Esophagus mucosa (tissue), 1 donor: ENCODE data around the gene CDC42BPB. TPM values are rescaled to one million over a fixed set of nuclear protein-coding genes. Genes with fewer than 3 reads are reported as not detected.
"Not testable (repeated sequence)": the region's sequence is repeated elsewhere in the genome, so short reads cannot be mapped to it uniquely, and the experiment has no call there.

Experiments used
- ATAC-seq: fragments of 200-7000 bp; cut with Tn5 transposase; one replicate; pipeline ENCODE4 v1.9.1; 2020
- total RNA-seq: library from RNA; stranded (reverse); gene quantifications from one replicate; pipeline ENCODE4 v1.2.4, GENCODE V29; 2023
- donor health status: DM: yes; HTN: yes; CAD: no.

CDC42BPB gene
- total RNA-seq, 1 donor from 2014 or later: 48.5 TPM

DNA sequence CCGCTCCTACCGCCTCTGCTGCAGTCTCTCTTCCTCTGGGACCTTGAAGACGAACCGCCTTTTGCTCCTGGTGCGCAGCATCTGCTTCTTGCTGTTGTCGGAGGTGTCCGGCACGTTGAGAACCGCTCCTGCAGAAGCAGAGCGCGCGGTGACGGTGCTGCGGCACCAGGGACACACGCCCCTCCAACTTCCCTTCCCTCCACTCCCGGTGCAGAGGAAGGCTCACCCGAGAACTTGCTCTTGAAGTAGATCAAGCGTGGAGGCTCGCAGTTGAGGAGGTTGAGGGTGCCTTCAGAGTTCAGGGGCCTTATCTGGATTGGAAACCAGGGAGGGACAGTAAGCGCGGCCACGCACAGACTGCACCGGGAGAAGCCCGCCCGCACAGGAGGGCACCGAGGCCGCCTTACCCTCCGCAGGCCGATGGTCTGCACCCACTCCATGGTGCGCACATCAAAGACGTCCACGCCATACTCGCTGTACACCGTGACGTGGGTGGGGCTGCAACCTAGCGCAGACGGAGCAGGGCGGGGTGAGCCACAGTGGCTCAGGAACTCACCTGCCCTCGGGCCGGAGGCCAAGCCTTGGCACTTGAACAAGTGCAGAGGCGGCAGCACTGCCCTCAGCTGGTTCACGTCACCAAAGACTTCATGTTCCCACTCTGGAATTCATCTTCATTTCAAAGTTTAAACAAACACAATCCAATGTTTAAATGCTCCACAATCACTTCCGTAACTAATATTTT lies 117.4 kb downstream of the CDC42BPB start:
- peak; percentile 80 for ATAC-seq

DNA sequence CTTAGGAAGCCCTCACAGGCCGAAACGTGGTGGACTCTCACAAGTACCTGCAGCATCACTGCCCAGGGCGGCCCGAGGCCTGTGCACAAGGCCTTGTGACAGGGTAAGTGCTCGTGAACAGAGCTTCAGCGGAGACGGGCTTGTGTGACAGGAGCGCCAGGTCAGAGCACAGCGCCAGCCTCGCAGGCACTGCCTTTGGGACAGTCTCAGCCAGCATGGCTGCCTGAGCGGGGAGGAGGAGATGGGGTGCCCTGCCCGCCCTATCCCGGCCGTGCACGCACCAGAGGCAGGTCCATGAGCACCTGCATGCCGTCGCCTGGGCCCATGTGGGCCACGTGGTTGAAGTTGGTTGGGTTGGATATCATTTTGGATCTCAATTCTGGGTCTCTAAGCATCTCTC lies 118.0 kb downstream of the CDC42BPB start:
- ATAC-seq: no peak

DNA sequence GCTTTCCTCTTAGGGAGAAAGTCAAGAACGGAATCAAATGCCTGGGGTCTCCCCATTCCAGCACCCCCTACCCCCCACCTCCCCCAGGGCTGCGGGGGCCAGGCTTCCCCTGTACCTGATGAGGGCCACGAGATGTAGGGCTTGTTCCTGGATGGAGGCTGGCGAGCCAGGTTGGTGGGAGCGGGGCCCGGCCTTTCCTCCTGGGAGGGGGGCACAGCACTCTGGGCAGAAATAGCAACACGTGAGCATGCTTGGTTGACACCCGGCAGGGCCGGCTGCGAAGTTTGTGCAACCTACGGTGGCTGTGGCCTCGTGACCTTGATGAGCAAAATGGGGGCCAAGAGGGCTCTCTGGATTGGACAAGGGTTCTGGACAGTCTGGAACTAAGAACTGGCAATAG lies 119.2 kb downstream of the CDC42BPB start:
- ATAC-seq: no peak

DNA sequence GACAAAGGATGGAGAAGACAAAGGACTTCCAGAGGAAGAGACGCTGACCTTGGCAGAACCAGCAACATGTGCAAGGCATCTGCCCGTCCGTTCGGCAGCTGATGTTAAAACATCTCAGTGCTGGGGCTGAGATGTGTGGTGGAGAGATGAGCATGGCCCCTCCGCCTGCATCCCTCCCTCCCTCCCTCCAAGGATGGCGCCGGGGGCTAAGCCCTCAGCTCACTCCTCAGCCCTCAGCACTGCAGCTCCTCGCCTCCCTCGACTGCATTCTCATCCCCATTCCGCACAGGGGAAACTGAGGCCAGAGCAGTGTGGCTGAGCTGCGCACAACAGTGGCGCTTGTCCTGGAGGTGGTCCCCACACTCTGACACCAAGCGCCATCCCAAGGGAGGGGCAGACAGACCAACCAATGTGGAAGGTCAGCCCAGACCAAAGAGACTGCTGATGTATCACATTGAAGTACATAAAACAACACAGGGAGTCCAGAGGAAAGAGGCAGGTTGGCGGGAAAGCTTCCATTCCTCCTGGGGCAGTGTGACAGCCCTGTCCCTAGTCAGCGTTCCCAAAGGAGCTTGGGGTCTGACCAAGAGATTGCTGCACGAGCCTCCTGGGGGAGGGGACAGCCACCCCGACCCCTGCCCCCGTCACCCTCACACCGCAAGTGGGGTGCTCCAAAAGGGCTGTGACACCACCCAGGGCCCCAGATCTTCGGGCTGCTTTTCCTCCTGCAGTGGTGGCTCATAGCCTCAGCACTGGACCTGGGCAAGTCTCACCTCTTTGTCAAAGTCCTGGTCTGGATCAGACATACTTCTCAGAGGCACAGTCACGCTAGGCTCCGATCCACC lies 119.8 kb downstream of the CDC42BPB start:
- no peak for ATAC-seq

DNA sequence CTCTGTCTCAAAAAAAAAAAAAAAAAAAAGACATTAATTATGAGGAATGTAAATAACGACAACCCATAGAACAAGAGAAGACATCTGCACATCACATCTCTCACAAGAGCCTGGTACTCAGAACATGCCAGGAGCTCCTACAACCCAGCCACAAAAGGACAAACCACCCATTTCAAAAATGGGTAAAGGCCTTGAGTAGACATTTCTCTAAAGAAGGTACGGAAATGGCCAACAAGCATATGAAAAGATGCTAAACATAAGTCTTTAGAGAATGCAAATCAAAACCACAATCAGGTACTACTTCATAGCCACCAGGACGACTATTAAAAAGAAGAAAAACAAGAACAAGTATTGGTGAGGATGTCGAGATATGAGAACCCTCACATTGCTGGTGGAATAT lies 121.6 kb downstream of the CDC42BPB start:
- no peak for ATAC-seq

DNA sequence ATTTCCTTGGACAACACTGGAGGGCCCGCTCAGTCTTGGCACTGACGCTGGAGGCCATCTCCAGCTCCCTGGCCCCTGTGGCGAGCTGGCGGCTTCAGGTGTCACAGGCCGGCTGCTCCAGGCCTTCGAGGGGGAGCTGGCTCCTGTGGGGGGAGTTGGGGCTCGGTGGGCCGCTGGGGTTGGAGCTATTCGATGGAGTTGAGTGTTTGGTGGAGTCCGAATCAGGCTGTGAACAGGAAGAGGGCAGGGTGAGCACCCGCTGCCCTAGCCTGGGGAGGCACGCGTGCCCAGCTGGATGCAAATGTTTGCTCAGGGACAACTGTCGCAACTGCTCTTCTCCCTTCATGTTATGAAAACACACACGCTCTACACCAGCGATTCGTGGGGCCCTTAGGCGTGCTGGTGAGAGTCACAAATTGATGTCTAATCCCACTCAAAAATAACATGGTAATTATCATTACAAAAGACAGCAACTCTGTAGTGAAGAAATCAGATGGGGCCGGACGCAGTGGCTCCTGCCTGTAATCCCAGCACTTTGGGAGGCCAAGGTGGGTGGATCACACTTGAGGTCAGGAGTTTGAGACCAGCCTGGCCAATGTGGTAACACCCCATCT lies 123.6 kb downstream of the CDC42BPB start:
- ATAC-seq: no peak

DNA sequence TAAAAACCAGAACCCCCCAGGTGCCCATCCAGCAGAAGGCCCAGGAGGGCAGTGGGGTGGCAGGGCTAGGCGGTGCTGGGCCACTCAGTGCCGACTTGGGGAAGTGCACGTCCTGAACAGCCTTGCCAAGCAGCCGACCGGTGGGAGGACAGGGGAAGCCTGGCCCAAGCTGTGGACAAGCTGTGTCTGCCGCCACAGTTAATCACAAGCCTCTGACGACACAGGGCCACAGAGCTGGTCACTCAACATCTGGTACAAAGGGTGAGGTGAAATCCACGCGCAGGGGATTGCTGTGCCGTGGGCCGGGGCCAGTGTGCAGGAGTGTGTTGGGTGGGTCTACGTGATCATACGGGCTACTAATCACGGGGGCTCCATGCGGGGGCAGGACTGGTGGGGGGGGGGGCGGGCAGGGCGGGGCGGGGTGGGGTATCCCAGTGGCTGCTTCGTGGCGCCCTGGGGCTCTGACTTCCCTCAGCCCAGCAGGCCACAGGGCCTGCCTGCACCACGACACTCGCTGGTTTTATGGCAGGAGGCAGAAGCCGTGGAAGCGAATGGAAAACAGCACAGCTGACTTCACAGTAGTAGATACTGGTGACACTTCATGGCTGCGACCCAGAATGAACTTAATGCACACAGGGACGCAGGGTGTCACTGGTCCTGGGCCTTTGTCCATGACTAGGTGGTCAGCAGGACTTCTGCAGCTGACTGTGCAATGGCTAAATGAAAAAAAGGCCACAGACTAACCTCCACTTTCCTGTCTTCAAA lies 124.7 kb downstream of the CDC42BPB start:
- ATAC-seq: no peak

DNA sequence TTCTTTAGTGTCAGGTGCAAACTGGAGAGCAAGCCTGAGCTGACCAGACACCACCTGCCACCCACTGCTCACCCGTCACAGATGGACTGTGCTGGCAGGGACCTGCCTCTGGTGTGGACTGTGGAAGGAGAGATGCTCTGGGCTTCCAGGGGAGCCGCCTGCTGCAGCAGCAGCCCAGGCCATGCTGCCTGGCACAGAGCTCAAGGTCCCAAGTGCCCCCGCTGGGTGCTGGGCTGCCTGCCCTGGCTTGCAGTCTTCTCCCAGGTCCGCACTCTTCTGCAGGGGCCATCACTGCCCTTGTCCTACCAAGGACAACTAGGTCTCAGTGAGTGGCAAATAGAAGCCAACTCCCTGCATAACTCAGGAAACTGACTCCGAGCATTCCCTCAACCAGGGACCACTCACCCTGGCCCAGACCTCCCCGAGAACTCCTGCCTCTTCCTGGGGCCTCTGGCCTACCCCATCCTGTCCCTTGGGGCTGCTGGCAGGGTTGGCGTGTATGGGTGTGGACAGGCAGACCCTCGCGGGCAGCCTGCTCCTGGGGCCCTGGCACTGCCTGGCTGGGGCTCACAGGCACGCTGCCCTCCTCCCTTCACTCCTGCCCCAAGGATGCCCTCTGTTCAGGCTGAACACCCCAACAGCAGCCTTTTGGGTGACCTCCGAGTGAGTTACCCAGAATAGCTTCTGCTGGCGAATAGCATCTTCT lies 125.6 kb downstream of the CDC42BPB start:
- no peak for ATAC-seq

DNA sequence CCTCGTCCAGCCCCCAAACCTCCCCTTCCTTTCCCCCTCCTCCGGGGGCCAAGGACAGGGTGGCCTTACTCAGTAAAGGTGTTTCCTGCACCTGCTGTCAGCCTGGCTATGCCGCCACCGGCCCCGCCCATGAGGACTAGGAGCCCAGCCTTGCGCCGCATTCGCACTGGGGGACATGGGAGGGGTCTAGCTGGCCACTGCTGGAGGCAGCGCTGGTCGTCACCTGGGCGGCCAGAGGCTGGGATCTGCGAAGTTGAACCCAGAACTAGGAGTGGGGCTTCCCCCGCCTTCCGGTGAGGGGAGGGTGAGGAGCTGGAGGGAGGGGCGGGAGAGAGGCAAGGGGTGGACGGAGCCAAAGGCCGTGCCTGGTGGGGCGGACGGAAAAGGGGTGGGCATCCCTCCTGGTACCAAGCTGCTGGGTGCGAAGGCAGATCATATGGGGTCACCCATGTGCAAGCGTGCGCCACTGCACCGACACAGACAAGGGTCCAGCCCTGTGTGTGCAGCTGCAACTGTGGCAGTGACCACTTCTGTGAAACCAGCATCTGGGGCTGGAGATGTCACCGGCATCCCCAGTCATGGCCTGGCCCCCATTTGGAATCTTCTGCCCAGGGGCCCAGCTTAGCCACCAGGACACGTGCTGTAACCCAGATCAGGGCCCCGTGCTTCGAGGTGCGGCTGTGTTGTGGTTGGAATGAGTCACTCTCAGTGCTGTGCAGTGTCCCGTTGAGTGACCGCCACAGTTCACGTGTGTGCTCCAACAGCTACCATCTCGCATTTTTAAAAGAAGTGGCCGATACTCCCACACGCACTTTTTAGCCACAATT lies 126.4 kb downstream of the CDC42BPB start:
- no peak for ATAC-seq

DNA sequence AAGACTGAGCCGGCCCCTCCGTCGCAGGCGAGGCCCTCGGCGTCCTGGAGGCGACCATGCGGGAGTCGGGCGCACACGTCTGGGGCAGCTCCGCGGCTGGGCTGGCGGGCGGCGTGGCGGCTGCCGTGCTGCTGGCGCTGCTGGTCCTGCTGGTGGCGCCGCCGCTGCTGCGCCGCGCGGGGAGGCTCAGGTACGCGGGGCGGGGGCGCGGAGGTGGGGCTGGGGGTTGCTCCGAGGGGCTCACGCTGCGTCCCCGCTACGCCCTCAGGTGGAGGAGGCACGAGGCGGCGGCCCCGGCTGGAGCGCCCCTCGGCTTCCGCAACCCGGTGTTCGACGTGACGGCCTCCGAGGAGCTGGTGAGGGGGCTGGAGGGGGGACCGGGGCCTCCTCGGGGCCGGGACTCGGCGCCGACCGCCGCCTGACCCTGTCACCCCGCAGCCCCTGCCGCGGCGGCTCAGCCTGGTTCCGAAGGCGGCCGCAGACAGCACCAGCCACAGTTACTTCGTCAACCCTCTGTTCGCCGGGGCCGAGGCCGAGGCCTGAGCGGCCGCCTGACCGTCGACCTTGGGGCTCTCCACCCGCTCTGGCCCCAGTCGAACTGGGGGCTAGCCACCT lies 127.1 kb downstream of the CDC42BPB start:
- ATAC-seq: no peak

DNA sequence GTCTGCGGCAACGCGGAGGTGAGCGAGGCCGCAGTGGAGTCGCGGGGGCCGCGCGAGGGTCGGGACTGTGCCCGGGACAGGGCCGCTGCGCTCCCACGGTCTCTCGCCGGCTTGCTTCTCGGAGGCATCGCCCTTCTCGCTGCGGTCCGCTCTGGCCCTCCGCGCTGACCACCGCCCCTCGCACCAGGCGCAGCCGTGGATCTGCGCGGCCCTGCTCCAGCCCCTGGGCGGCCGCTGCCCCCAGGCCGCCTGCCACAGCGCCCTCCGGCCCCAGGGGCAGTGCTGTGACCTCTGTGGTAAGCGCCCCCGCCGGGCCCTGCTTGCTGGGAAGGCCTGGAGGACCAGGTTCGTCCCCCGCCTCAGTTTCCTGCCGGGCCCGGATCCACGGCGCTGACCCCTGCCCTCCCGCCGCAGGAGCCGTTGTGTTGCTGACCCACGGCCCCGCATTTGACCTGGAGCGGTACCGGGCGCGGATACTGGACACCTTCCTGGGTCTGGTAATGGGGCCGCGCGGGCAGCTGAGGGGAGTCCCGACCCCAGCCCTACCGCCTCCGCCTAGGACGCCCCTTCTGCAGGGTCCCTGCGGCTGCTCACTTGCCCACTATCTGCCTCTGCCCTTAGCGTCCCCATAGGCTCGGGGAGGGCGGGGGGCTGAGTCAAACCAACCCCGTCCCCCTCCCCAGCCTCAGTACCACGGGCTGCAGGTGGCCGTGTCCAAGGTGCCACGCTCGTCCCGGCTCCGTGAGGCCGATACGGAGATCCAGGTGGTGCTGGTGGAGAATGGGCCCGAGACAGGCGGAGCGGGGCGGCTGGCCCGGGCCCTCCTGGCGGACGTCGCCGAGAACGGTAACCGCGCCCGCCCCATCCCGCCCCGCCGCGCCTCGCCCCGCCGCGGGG lies 127.9 kb downstream of the CDC42BPB start:
- ATAC-seq: peak; percentile 0

DNA sequence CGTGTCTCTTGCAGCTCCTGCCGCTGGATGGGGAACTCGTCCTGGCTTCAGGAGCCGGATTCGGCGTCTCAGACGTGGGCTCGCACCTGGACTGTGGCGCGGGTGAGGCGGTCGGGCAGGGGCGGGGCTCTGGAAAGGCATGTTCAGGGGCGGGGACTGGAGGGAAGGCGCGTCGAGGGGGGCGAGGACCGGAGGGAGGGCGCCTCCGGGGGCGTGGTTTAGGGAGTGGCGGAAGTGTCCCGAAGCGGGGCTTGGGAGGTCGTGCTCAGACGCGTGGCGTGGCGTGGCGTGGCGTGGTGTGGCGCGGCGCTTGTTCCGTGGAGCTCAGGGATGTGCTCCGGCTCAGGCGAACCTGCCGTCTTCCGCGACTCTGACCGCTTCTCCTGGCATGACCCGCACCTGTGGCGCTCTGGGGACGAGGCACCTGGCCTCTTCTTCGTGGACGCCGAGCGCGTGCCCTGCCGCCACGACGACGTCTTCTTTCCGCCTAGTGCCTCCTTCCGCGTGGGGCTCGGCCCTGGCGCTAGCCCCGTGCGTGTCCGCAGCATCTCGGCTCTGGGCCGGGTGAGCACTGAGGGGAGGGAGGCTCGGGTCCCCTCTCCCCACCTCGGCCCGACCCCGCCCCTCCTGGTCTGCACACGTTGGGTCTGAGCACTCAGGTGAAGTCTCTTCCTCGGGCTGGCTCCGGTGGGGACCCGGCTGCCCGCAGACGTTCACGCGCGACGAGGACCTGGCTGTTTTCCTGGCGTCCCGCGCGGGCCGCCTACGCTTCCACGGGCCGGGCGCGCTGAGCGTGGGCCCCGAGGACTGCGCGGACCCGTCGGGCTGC lies 128.7 kb downstream of the CDC42BPB start:
- ATAC-seq: peak; percentile 80

DNA sequence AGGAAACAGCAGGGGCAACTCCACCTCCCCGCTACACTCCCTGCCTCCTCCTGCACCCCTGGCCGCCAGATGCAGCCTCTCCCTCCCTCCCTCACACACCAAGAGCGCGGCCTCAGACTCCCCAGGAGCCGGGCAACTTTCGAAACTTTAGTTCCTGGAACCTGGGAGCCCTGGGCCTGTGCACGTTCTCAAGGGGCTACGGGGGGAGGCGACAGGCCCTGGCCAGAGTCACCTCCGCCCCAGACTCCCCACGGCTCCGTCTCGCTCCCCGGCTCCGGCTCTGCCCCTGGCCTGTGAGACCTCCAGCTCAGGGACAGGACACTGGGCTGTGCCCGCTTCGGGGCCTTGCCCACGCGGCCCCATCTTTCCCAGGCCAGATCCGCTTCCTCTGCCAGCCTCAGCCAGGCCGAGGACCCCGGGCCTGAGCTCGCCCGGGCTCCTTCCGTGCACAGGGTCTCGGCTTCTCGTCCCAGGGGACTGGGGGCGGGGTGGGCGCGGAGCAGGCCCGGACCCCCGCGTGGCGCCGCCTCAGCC lies 129.4 kb downstream of the CDC42BPB start:
- peak; percentile 50 for ATAC-seq

DNA sequence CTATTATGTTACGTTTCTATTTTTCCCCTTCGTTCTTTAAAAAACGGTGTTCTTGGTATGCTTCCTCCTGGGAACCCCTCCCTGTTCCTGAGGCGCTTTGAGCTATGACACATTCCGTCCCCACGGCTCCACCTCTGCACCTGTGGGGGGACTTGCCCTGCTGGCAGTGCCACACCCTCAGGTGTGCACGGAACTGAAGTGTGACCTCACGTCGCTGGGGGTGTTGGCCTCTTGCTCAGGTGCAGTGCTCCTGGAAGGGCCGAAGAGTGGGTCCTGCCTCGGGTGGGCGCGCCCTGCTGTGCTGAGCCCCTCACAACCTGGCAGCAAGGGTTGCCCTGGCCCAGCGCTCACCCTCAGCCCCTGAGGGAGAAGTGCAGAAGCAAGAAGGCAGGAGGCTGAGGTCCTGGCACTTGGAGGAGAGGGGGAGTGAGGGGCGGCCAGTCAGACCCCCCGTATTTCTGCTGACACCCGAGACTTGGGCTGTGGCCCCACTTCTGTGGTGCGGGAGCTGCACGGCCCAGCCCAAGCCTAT lies 129.9 kb downstream of the CDC42BPB start:
- ATAC-seq: peak; percentile 77

DNA sequence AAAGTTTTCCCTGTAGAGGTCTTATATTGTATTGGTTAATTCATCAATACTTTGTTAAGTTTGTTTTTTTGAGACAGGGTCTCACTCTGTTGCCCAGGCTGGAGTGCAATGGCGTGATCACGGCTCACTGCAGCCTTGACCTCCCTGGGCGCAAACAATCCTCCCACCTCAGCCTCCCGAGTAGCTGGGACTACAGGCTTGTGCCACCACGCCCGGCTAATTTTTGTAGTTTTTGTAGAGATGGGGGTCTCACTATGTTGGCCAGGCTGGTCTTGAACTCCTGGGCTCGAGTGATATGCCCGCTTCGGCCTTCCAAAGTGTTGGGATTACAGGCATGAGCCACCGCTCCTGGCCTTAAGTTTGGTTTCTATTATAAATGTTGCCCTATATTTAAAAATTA lies 130.5 kb downstream of the CDC42BPB start:
- ATAC-seq: not testable (repeated sequence)

DNA sequence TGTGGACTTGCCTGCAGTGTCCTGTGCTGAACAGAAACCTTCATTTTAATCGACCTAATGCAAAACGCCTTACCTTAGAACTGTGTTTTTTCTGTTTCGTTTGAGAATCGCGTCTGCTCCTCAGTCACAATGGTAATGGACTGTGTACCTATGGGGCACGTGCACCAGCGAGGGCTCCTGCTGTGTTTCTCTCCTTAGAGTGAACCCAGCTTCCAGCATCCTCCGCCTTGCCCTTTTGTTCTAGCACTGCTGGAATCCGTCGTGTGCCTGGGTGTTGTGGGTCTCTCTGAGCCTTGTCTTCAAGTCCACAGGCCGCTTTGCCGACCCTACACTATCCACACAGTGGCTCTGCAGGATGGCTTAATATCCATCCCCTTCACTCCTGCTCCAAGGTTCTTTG lies 131.2 kb downstream of the CDC42BPB start:
- no peak for ATAC-seq

DNA sequence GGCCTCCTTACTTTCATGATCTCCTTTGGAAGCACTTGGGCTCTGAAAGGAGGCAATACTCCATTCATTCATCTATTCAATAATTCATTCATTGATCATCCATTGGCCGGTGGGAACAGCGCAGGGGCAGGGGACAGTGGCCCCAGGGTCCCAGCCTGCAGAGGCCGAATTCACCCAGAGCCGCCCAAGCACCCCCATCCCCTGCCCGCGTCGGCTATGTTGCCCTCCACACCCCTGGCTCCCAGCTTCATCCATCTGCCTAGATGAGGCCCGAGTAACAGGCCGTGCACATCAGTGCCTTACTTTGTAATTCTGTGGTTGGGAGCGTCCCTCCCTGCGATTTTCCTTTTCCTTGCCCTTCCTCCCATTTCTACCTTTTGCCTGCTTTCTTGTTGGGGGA lies 131.7 kb downstream of the CDC42BPB start:
- ATAC-seq: no peak
